ENCODE results near the gene ARAP3. TPM values are rescaled to one million over a fixed set of nuclear protein-coding genes. Genes with fewer than 3 reads are reported as not detected.

The ARAP3 gene
- total and polyA plus RNA-seq, 12 donors, result 10.8 to 27.3 (median 13.6) TPM

DNA sequence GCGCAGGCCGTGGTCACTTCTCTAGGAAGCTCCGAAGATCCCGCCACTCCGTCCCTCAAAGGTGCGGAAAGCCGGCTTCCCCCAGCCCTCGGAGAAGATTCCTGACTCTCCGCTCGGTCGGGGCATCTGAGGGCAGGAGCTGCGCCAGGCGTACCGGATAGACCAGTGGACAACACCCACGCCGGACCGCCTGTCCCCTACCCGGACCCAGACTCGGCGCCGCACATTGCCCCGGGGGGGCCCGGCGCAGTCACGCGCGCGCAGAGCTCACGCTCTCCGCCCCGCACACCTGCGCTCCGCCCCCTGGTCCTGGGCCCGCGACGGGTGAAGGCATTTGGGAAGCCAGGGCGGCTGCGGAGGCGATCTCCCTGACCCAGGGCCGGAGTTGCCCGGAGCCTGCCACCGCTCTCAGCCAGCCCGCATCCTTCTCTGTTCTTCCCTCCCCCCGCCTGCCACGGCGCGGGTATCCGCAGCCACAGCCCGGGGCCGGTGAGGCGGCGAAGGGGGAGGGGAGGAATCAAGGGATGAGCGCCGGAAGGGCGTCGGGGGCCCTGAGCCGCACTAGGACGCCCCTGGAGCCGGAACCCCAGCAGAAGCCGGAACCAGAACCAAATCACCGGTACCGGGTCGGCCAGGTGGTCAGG, 44.8 kb downstream of the ARAP3 start:
- DNase-seq, result peak in 1 of 2 donors; percentile 42
- intact Hi-C loops (cut with DNase I), result no loop called here
- H3K4me1 ChIP-seq, result peaks cover 7 to 54% (median 31%) of the 10 kb centered on the region in 9 donors
- H3K4me3 ChIP-seq, result peak overlapping the region; percentile 59 to 94 (median 86)
- peaks cover 0 to 3% (median 0%) of the 10 kb centered on the region in 7 donors for H3K27me3 ChIP-seq
- ATAC-seq, result peak; percentile 3 to 63 (median 24)
- H3K9me3 ChIP-seq, result no peaks in the 10 kb centered on the region
- peak overlapping the region in 7 of 10 donors; percentile 66 to 89 (median 85) for H3K27ac ChIP-seq
- WGBS, 2 donors, result 0 to 1% methylated on average over 58 to 63 of the region's 63 CpGs
- TF ChIP-seq CTCF (IDR thresholded peaks at IDR 0.05), result no peak
- H3K36me3 ChIP-seq, result peaks cover 0 to 41% (median under 1%) of the 10 kb centered on the region in 9 donors

DNA sequence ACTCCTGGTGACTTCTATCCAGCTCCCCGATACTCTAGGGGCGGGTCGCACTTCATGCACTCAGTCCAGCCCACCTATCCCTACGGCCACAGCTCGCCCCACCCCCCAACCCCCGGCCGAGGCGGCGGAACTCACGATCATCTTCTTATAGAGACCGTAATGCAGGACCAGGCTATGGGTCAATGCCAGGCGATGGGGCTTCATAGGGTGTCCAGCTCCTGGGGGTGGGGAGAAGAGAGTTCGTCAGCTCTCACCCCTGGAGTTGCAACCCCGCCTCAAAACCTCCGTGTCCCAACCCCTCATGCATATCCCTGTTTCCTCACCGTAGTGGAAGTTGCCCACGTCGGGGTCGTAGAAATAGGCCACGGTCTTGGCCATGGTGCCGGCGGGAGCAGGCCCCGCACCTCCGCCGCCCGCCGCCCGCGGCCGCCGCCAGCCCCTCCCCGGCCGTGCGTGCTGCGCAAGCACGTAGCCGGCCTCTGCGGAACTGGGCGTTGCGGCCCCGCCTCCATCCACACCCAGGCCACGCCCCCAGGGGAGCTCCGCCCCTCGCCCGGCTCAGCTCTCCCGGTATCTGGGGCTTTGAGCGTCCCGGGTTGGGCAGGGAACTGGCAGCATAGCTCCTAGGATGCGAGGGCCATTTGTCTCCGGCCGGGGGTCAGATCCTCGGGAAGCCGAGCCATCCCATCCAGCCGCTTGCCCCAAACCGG, 45.5 kb downstream of the ARAP3 start, which contains the start of the genes HDAC3 and RELL2:
HDAC3 (minus strand) TSS at position 437 of the 710 bp plus-strand sequence; CDS start at position 378, 59 bp downstream.
RELL2 (plus strand) TSS at position 585 of the 710 bp plus-strand sequence. CDS start 1,229 bp downstream, outside the sequence.
- peaks cover 7 to 54% (median 31%) of the 10 kb centered on the region in 9 donors for H3K4me1 ChIP-seq
- 0% methylated on average over 55 of the region's 55 CpGs for WGBS, 2 donors
- no peaks in the 10 kb centered on the region for H3K9me3 ChIP-seq

GRCh38 chr5:141636106-141636412, 46.0 kb downstream of the ARAP3 start:
- H3K4me3 ChIP-seq, result peak overlapping the region; percentile 59 to 94 (median 86)
- intact Hi-C loops (cut with DNase I), result no loop called here
- 9 to 11% methylated on average over 4 of the region's 4 CpGs for WGBS, 2 donors
- H3K4me1 ChIP-seq, result peaks cover 7 to 54% (median 31%) of the 10 kb centered on the region in 9 donors
- peaks cover 0 to 3% (median 0%) of the 10 kb centered on the region in 7 donors for H3K27me3 ChIP-seq
- H3K9me3 ChIP-seq, result no peaks in the 10 kb centered on the region
- H3K36me3 ChIP-seq, result peaks cover 0 to 44% (median 11%) of the 10 kb centered on the region in 9 donors
- DNase-seq (no peak), ATAC-seq (peak in 3 of 8 donors; percentile 1 to 7 (median 1))
- no peak for TF ChIP-seq CTCF (IDR thresholded peaks at IDR 0.05)
- peak overlapping the region in 8 of 10 donors; percentile 66 to 89 (median 84) for H3K27ac ChIP-seq

More for the DNA sequence above, 45.5 kb downstream of the ARAP3 start, which contains the start of the genes HDAC3 and RELL2:
- peak within 1 kb of the TSS; percentile 59 to 94 (median 86) for H3K4me3 ChIP-seq
- peak; percentile 93 to 96 for DNase-seq
- peak within 1 kb of the TSS in 9 of 10 donors; percentile 66 to 89 (median 83) for H3K27ac ChIP-seq
- H3K27me3 ChIP-seq, result peaks cover 0 to 3% (median 0%) of the 10 kb centered on the region in 7 donors
- no peak for TF ChIP-seq CTCF (IDR thresholded peaks at IDR 0.05)
- H3K36me3 ChIP-seq, result peaks cover 0 to 44% (median 6%) of the 10 kb centered on the region in 9 donors
- intact Hi-C loops (cut with DNase I), result no loop called here
- peak; percentile 96 to 99 (median 97) for ATAC-seq

- Histone ChIP-seq H3K4me3 (peak overlapping the region; percentile 59 to 94 (median 86)), H3K4me1 (peaks cover 7 to 54% (median 31%) of the 10 kb centered on the region in 9 donors), H3K27ac (peak overlapping the region in 2 of 10 donors; percentile 79 to 85), H3K36me3 (peaks cover 0 to 44% (median 11%) of the 10 kb centered on the region in 9 donors), H3K27me3 (peaks cover 0 to 3% (median 0%) of the 10 kb centered on the region in 7 donors), H3K9me3 (no peaks in the 10 kb centered on the region)
- no peak for TF ChIP-seq CTCF (IDR thresholded peaks at IDR 0.05)
- DNase-seq (no peak), ATAC-seq (no peak)
- intact Hi-C loops (cut with DNase I), result no loop called here
- WGBS, 2 donors, result 69 to 71% methylated on average over 7 of the region's 7 CpGs
Measured at GRCh38 chr5:141635646-141636045, 46.4 kb downstream of the ARAP3 start.
